Uterus (tissue), 4 donors: ENCODE data around the gene BLMH. TPM values are rescaled to one million over a fixed set of nuclear protein-coding genes. Genes with fewer than 3 reads are reported as not detected.

Experiments used
- DNase-seq, 2 donors: peaks; one replicate each; pipeline ENCODE4 v3.0.0-alpha.2; 2019 to 2020
- H3K27ac ChIP-seq, 2 donors: fragments of 200-600 bp; sonication (generic); 1 replicate in 1 of 2; 2 replicates in 1 of 2; pipeline ENCODE4 v1.5.1; 2016 to 2018
- H3K27me3 ChIP-seq, 2 donors: fragments of 200-600 bp; sonication (generic); one replicate each; pipeline ENCODE4 v1.5.1; 2018 to 2019; ENCODE audit warnings: control low read depth in 1 of 2
- H3K36me3 ChIP-seq, 2 donors: fragments of 200-600 bp; sonication (generic); one replicate each; pipeline ENCODE4 v1.5.1; 2019; ENCODE audit warnings: control low read depth in 1 of 2
- H3K4me1 ChIP-seq, 2 donors: fragments of 200-600 bp; sonication (generic); one replicate each; pipeline ENCODE4 v1.5.1; 2018 to 2019; ENCODE audit warnings: control low read depth in 1 of 2
- H3K4me3 ChIP-seq, 2 donors: fragments of 200-600 bp; sonication (generic); 1 replicate in 1 of 2; 2 replicates in 1 of 2; pipeline ENCODE4 v1.5.1; 2018 to 2019; ENCODE audit warnings: mild to moderate bottlenecking in 1 of 2
- H3K9me3 ChIP-seq, 2 donors: fragments of 200-600 bp; sonication (generic); one replicate each; pipeline ENCODE4 v1.5.1; 2019; ENCODE audit warnings: control low read depth in 1 of 2
- POLR2A ChIP-seq, 2 donors: fragments of 450-650 bp; IDR thresholded peaks; one replicate each; pipeline ENCODE4 v1.6.1; 2016; ENCODE audit warnings: antibody characterized with exemption in 2 of 2, mild to moderate bottlenecking in 1 of 2, moderate library complexity in 1 of 2
- intact Hi-C: fragments of 100-400 bp; cut with DNase I; formaldehyde crosslinking; loops from one replicate; pipeline ENCODE4 v1.15.1; 2023; ENCODE audit warnings: low total_unique reads
- total RNA-seq, 4 donors: library from RNA; depleted of rRNA in 3 of 4; stranded (reverse); fragments of >200 nt in 3 of 4; gene quantifications; one replicate each; pipeline versions ENCODE4 v1.1.0 to v1.2.4, GENCODE V29; 2014 to 2023
- TF ChIP-seq, protein P1 (sequence below), 4 experiments: fragments of 200-600 bp in 2 of 4; fragments of 450-650 bp in 2 of 4; sonication (generic) in 2 of 4; IDR thresholded peaks; one replicate each; pipeline ENCODE4 v1.5.1; 2016 to 2019; ENCODE audit warnings: antibody characterized with exemption in 4 of 4, mild to moderate bottlenecking in 2 of 4, moderate library complexity in 1 of 4
- donor health status: DM: yes; HTN: yes; CAD: no.

Gene BLMH
- total RNA-seq, 4 donors from 2014 or later, result 13.6 to 68.8 (median 33.3) TPM

DNA sequence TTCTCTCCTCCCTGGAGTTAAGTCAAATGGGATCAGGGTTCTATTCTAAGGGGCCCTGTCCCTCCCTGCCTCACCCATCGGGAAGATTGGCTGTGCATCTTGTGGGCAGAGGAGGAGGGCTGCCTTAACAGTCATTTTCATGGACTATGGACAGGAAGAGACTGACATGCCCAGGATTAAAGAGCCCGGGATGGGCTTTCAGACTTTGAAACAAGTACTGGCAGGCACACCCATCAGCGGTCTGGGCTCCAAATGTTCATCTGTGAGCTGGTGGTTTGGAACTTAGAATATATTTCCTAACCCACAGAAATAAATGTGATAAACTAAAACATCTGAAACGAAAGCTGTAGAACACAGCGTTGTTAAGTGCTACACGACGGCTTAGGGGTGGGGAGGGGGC is 62.7 kb downstream of the BLMH start:
- no peaks in the 10 kb centered on the region for H3K9me3 ChIP-seq
- no peak for DNase-seq
- intact Hi-C loops, result no loop called here
- H3K27ac ChIP-seq, result no peak overlapping the region
- no peak overlapping the region for H3K4me3 ChIP-seq
- TF ChIP-seq POLR2A (IDR thresholded peaks at IDR 0.05), result no peak
- TF ChIP-seq, protein P1, sequence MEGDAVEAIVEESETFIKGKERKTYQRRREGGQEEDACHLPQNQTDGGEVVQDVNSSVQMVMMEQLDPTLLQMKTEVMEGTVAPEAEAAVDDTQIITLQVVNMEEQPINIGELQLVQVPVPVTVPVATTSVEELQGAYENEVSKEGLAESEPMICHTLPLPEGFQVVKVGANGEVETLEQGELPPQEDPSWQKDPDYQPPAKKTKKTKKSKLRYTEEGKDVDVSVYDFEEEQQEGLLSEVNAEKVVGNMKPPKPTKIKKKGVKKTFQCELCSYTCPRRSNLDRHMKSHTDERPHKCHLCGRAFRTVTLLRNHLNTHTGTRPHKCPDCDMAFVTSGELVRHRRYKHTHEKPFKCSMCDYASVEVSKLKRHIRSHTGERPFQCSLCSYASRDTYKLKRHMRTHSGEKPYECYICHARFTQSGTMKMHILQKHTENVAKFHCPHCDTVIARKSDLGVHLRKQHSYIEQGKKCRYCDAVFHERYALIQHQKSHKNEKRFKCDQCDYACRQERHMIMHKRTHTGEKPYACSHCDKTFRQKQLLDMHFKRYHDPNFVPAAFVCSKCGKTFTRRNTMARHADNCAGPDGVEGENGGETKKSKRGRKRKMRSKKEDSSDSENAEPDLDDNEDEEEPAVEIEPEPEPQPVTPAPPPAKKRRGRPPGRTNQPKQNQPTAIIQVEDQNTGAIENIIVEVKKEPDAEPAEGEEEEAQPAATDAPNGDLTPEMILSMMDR (IDR thresholded peaks at IDR 0.05), result no peak
- H3K4me1 ChIP-seq, result no peaks in the 10 kb centered on the region
- no peaks in the 10 kb centered on the region for H3K36me3 ChIP-seq
- no peaks in the 10 kb centered on the region for H3K27me3 ChIP-seq

DNA sequence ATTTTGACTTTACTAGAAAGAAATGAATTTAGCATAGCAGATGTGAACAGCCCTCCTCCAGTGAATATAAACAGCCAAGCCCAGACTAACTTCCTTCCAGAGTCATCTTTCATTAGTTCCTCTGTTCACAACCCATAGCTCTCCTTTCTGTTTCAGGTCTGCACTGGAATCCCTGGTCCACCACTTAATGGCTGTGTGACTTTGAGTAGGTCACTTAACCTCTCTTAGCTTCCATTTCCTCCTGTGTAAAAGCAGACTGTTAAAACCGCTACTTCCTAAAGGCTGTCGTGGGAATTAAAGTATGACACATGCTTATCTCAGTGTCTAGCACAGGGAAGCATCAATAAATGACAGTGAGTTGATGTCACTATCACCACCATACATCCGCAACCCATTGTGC is 63.7 kb downstream of the BLMH start:
- no peaks in the 10 kb centered on the region for H3K9me3 ChIP-seq
- no peak for TF ChIP-seq POLR2A (IDR thresholded peaks at IDR 0.05)
- TF ChIP-seq, protein P1 (IDR thresholded peaks at IDR 0.05), result no peak
- no peak overlapping the region for H3K27ac ChIP-seq
- DNase-seq, result no peak
- H3K4me1 ChIP-seq, result no peaks in the 10 kb centered on the region
- H3K27me3 ChIP-seq, result no peaks in the 10 kb centered on the region
- no peaks in the 10 kb centered on the region for H3K36me3 ChIP-seq
- intact Hi-C loops, result no loop called here
- H3K4me3 ChIP-seq, result no peak overlapping the region

DNA sequence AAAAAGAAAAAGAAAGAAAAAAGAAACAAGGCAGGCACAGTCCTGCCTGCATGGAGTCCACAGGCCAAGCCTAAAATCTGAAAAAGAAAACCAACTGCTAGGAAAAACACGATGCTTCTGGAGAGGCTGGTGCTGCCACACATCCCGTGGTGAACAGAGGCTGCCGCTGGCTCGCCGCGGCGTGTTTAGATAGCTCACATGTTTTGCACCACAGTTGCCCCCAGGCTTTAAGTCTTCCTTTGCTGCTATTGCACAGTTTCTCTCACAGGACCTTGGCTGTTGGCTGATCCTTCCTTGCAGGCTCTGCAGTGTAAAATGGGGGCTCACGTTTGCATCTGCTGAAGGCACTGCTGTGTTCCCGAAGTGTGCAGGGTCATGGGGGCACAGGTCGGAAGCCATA is 64.9 kb downstream of the BLMH start:
- Histone ChIP-seq H3K27ac (no peak overlapping the region), H3K4me1 (no peaks in the 10 kb centered on the region), H3K9me3 (no peaks in the 10 kb centered on the region), H3K27me3 (no peaks in the 10 kb centered on the region), H3K4me3 (no peak overlapping the region), H3K36me3 (no peaks in the 10 kb centered on the region)
- intact Hi-C loops, result no loop called here
- TF ChIP-seq, protein P1 (IDR thresholded peaks at IDR 0.05), result no peak
- no peak for TF ChIP-seq POLR2A (IDR thresholded peaks at IDR 0.05)
- no peak for DNase-seq

DNA sequence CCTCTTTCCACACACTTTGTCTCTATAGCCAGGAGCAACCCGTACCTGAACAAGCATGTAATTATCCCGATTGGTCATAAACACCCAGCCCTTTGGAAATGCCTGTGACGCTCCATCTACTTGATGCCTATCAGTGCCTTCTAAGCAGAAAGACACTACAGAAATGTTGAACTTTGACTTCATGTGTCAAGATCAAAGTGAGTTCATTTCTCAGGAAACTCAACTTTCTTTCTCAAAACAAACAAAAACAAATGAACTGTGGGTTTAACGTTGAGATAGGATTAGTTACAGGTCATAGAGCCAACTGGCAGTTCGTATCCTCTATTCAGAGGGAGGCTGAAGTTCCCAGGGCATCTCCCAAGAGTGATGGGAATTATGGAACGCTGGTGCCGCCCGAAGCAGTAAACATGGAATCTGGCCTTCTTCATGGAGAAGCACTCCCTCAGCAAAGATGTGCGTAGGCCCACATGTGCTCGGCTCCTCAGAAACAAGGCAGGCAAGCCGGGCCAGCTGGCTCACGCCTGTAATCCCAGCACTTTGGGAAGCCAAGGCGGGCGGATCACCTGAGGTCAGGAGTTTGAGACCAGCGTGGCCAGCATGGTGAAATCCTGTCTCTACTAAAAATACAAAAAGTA is 65.7 kb downstream of the BLMH start:
- DNase-seq, result no peak
- no peaks in the 10 kb centered on the region for H3K4me1 ChIP-seq
- no peak overlapping the region for H3K27ac ChIP-seq
- H3K36me3 ChIP-seq, result no peaks in the 10 kb centered on the region
- no peaks in the 10 kb centered on the region for H3K9me3 ChIP-seq
- no peak overlapping the region for H3K4me3 ChIP-seq
- H3K27me3 ChIP-seq, result no peaks in the 10 kb centered on the region
- intact Hi-C loops, result no loop called here
- TF ChIP-seq POLR2A (IDR thresholded peaks at IDR 0.05), result no peak
- TF ChIP-seq, protein P1 (IDR thresholded peaks at IDR 0.05), result no peak

DNA sequence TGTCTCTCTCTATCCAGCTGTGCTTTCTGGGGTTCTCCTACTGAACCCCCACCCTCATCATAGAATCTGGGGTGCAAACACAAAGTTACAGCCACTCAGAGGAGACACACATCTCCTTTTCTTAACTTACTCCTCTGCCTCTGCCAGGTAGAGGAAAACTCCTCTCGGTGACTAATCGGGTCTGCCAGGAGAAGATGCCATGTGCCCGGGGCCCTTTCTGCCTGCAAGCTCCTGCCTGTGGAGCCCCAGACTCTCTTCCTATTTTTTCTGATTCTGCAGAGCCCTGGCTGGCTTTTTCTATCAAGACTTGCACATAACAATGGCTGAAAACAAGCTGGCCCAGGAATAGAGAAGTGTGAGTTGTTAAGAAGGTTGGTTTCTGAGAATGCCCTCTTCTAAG is 66.6 kb downstream of the BLMH start:
- H3K4me3 ChIP-seq, result no peak overlapping the region
- no peaks in the 10 kb centered on the region for H3K9me3 ChIP-seq
- TF ChIP-seq, protein P1 (IDR thresholded peaks at IDR 0.05), result no peak
- no peak for TF ChIP-seq POLR2A (IDR thresholded peaks at IDR 0.05)
- no peaks in the 10 kb centered on the region for H3K4me1 ChIP-seq
- intact Hi-C loops, result no loop called here
- H3K27ac ChIP-seq, result no peak overlapping the region
- no peaks in the 10 kb centered on the region for H3K36me3 ChIP-seq
- no peak for DNase-seq
- no peaks in the 10 kb centered on the region for H3K27me3 ChIP-seq
